ENCODE measurements around the gene SH3RF1.

DNA sequence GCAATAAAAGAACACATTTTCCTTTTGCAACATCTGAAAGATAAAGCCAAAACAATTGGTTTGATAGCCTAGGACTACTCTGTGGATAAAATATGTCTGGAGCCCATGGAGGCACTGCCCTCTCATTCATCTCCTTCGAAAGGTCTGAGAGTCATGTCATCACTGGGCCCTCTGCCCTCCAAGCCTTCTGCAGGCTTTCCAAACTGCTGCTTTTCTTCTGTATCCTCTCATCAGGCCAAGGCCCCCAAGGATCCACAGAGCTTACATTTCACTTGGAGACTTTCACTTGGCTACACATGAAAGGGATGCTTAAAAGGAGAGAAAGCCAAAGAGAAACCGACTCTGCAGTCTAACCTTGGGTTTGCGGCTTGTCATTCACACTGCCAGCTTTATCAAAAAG lies 109.9 kb downstream of the SH3RF1 start:
- TF ChIP-seq, protein P1, sequence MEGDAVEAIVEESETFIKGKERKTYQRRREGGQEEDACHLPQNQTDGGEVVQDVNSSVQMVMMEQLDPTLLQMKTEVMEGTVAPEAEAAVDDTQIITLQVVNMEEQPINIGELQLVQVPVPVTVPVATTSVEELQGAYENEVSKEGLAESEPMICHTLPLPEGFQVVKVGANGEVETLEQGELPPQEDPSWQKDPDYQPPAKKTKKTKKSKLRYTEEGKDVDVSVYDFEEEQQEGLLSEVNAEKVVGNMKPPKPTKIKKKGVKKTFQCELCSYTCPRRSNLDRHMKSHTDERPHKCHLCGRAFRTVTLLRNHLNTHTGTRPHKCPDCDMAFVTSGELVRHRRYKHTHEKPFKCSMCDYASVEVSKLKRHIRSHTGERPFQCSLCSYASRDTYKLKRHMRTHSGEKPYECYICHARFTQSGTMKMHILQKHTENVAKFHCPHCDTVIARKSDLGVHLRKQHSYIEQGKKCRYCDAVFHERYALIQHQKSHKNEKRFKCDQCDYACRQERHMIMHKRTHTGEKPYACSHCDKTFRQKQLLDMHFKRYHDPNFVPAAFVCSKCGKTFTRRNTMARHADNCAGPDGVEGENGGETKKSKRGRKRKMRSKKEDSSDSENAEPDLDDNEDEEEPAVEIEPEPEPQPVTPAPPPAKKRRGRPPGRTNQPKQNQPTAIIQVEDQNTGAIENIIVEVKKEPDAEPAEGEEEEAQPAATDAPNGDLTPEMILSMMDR (IDR thresholded peaks at IDR 0.05), result no peak
- TF ChIP-seq POLR2A (IDR thresholded peaks at IDR 0.05) (no peak), EP300 (IDR thresholded peaks at IDR 0.05) (no peak)

All from sigmoid colon (tissue), 4 donors.